ENCODE measurements around the gene G0S2.

G0S2 gene, protein sequence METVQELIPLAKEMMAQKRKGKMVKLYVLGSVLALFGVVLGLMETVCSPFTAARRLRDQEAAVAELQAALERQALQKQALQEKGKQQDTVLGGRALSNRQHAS

DNA sequence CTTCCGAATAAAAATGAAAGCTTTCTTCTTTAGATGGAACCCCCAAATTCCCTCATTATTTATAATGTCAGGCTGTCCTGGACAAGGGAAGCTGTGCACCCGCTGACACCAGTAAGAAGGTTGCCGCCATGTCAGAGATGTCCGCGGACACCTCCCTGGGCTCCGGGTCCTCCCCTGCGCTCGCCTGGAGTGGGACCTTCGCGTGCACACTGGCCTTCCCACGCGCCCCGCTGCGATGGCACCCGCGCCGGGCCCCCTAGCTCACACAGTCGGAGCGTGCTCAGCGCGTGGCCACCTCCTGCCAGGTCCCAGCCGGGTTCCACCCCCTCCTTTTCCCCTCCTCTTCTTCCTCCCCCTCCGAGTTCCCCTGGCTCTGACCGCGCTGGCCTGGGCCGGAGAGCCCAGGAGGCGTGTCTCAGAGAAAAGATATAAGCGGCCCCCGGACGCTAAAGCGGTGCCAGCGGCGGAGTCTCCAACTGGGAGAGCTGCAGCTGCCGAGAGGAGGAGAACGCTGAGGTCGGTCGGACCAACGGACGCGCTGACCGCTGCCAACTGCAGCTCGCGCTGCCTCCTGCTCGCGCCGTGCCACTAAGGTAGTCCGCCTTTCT lies at the start of gene G0S2:
Gene G0S2, plus strand, starts transcription at position 456 of the 608 bp plus-strand sequence. CDS start 273 bp downstream, outside the sequence.
- DNase-seq = peak; percentile 28 to 35

DNA sequence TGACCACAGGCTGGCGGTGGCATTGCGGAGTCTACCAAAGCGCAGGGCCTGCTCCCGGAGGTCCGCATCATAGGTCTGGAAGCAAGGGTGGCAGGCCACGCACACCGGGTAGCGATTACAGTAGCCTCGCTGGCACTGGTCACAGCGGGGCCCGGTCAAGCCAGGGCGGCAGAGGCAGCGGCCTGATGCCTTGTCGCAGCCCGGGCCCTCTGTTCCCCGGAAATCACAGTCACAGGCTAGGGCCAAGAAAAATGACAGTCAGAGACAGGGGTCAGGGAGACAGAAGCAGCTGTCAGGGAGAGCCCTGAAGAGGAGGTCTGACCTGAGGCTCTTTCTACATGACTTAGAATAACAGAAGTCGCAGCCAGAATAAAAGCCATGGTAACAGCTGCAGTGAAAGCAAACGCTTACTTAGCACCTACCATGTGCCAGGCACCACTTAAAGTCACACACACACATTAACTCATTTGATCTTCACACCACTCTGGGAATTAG lies 49.4 kb upstream of the G0S2 start:
- no peak for DNase-seq

DNA sequence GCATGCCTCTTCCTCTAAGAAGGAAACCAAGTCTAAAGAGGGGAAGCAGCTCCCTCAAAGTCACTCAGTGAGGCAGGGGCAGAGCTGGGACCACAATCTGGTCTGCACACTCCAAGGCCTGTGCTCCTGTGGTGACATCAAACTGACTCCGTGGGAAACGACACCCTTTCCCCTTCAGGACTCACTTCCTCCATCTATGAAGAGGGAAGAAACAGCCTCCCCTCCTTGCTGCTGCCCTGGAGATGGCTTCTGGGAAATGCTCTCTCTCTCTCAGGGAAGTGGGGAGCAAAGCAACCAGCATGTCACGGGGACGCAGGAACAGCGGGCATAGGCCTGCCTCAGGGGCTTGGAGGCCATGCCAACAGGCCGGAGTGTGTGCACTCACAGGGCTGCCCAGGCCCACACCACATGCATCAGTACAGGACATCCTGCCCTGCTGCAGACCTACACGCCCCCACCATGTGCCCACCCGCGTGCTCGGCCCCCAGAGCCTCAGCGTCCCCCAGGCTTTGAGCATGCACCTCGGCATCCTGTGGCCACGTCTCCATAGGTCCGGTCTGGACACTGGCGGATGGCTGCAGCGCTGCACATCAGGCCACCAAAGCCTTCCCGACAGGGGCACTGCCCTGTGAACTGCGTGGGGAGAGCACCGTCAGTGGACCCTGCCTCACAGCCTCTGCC lies 48.7 kb upstream of the G0S2 start:
- no peak for DNase-seq

DNA sequence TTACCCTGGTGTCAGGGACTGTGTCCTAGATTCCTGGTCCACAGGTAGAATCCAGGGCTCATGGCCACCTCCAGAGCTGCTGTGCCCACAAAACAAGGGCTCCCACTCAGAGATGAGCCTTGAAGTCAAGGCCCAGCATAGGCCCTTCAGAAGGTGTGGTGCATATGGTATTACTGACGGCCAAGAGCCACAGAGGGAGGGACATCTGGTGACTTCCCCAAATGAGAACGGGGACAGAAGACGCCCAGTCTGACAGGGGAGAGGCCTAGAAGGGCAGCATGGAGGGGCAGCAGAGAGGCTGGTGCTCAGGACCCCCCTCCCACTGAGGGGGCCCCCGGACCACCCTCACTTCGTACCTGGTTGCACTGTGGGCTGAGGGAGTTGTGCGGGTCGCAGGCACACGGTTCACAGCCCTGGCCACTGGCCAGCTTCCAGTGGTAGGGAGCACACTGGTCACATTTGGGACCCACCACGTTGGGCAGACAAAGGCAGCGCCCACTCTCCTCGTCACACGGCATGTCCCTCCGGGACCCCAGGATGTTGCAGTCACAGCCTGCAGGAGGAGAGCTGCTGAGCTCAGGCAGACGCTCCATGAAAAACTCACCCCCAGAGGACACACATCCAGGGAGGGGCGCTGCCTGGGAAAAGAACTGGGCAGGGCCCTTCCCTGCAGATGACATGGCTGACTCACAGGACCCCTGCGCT lies 48.0 kb upstream of the G0S2 start:
- no peak for DNase-seq

DNA sequence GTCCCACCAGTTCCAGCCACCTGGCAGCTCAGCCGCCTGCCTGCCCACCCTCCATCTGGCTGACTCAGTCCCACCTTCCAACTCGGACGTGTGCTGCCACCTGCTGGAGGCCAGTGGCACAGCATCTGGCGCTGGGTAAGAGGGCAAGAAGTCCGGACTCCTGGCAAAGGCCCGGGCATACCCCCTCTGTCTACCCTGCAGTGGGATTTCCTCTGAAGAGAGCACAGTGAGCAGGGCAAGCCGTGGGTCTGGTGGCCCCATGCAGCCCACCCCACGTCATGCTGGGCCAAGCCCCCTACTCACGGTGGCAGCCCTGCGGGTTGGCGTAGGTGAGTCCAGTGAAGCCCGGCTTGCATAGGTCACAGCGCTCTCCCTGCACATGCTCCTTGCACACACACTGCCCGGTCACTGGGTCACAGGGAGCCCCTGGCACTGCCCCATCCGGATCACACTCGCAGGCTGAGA lies 47.4 kb upstream of the G0S2 start:
- DNase-seq = peak; percentile 62 to 80

DNA sequence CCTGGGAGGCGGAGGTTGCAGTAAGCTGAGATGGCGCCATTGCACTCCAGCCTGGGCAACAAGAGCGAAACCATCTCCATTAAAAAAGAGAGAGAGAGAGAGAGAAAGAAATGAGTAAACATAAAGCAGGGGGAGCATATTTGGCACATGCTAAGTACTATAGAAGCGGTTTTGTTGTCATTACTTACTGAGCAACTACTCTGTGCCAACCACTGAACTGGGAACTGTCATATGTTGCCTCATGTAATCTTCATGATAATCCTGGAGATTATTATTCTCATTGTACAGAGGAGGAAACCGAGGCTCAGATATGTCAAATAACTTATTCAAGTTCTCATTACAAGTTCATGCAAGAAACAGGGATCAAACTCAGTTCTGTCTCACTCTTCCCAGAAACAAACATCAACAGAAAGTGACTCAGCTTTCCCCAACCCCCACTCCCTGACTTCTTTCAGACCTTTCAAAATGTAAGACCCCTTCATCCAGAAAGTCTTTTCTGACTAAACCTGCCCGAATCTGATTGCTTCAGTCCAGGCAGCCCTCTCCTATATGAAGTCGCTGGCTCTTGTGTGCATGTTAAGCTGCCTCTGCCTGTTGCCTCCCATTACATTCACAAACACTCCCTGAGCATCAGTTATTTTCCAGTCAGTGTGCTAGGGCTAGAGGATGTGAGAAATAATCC lies 46.5 kb upstream of the G0S2 start:
- no peak for DNase-seq

DNA sequence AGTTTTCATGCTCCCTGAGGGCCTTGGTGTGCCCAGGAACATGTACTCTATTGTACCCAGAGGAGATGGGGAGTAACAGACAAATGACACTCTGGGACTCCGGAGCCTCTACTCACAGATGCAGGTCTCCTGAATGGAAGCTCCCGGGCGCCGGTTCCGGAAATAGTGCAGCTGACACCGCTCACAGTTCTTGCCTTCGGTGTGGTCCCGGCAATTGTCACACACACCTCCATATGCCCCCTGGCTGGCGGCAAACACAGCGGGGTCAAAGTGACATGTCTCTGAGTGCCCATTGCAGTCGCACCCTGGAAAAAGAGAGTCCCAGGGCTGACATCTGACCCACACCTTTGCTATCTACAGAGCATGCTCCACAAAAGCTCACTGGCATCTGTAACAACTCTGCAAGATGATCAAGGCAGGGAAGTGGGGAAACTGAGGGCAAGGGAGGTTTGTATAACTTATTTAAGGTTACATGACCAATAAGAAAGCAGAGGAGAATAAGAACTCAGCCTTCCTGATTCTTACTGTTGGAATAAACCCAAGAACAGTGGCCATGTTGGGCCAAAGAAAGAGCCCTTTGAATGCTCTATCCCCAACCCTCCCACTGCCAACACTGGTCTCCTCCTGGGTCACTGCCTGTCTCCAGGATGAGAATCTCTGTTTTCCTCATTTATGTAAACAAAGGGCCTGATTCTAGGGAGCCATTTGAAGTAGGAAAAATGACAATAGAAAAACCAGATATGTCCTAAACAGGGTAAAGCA lies 45.4 kb upstream of the G0S2 start:
- DNase-seq = no peak

DNA sequence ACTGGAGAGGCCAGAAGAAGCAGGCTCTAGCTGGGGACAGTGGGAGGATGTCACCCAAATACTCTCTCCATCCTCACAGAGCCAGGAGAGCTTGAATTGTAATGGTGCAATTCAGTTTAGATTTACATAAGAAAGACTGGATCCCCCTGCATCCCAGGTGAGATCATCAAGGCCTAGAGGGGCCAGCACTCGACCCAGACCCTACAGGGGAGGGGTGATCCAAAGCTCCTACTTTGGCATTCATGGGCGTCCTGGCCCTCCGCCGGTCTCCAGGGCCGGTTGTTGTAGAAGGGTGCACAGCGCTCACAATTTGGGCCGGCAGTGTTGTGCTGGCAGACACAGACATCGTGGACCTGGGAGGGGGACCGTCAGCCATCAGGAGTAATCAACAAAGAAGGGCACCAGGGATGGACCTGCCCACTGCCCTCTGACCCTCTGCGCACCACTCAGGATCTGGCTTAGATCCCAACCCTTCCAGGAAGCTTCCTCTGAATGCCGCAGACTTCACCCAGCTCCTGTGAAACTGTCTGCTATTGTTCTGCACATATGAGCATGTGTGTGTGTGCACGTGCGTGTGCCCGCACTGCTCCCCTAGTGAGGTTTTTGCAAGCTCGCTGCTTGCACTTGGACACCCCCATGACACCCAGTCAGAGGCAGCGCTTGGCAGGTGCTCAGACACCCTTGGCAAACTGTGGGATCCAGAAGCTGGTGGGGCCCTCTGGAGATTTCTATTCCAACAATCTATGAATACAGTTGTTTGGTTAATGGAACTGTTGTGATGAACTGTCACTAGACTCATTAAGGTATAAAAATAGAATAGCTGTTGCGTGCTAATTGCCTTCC lies 44.6 kb upstream of the G0S2 start:
- no peak for DNase-seq

DNA sequence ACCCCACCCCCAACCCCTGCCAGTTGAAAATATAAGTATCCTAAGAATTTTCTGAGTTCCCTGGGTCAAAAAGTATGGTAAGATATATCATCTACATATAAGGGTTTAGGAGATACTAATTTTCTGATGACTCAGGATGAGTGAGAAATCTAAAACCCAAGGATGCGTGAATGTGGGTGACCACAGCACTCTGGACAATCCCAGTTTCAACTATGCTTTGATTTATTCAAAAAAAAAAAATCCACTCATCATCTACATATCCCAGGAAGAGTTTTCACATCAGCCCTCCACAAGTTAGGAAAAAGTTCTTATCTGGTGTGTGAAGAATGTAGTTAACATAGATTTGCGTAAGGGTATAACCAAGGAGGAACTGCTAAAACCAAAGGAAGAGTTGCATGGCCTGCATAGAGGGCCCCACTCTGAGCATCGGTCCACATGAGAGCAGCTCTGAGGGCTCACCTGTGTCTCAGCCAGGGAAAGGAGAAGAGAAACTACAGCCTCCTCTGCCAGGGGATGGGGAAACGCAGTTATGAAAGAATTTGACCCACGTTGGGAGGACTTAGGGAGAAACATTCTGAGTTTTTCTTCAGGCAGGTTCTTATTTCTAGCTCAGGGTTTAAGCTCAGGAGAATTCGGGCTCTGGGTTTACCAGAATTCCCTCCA lies 41.7 kb upstream of the G0S2 start:
- no peak for DNase-seq

DNA sequence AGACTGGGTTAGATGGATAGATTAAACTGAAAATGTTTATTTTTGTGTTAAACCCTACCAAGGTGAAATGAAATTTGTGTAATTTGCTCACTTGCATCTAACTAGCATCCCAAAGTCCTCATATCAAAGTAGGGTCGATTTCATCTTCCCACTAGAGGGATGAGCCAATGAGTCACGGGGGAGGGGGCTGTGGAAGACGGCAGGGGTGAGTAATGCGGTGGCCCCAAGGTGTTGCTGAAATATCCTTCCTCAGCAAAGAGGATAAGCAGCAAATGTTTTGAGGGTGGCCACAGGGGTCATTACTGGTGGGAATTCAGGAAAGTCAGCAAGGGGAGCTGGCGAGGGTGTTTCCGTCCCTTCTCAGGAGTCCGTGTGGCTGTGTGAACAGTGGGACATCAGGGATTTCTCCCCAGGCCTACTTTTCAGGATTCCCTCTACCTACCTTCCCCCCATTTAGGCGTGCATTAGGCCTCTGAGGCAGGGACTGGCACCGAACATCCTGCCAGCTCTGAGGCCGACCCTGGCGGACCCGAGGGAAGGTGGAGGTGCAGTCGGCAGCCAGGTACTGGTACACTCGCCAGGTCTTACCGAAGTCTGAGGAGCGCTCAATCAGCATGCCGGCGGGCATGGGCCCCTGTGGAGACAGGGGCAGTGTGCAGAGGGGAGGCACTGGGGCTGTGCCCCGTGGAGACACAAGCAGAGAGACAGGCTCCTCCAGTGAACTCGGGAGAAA lies 41.0 kb upstream of the G0S2 start:
- DNase-seq = no peak

DNA sequence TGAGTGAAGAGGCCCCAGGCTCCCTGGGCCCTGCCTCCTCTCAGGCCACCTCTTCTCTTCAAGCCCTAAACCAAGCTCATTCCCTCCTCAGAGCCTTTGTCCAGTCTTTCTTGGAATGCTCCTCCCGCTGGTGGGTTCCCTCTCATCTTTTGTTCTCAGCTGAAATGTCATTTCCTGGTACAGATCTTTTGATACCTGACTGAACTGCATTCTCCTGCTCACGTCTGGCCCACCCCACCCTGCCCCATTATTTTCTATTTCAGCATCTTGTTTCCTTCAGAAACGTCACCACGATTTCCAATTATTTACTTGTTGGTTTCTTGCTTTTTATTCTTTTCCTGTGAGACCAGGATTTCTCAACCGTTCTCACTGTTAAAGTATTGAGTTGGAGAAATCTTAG lies 39.4 kb upstream of the G0S2 start:
- no peak for DNase-seq

DNA sequence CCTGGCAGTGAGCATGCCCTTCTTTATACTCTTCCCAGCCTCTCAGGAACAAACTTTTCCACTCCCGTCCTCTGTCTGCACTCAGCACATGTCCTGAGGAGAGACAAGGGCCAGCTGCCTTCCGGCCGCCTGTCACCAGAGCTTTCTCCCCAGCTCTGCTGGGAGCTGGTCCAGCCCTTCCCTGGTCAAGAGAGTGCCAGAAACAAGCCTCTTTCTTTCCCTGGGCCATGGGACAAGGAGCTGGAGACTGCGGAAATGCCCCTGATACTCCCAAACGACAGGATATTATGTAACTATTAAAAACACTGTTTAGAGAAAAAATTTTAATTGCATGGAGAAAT lies 33.4 kb upstream of the G0S2 start:
- DNase-seq = no peak

DNA sequence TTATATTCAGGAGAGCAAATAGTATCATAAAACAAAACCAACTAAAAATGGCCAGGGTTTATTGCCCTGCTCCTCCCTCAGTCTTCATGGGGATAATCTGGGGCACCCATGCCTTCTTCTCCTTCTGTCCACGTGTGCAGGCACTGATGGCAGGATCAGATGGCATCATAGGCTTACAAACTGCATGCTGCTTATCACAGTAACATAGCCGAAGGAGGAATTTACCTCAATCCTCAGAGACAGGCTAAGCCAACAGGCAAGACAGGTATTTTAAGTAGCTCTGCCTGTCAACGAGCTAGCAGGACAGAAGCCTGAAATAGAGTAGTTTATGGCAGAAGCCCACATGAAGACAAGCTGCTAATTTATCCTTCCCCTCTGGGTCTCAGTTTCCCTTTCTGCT lies 32.4 kb upstream of the G0S2 start:
- DNase-seq = no peak

DNA sequence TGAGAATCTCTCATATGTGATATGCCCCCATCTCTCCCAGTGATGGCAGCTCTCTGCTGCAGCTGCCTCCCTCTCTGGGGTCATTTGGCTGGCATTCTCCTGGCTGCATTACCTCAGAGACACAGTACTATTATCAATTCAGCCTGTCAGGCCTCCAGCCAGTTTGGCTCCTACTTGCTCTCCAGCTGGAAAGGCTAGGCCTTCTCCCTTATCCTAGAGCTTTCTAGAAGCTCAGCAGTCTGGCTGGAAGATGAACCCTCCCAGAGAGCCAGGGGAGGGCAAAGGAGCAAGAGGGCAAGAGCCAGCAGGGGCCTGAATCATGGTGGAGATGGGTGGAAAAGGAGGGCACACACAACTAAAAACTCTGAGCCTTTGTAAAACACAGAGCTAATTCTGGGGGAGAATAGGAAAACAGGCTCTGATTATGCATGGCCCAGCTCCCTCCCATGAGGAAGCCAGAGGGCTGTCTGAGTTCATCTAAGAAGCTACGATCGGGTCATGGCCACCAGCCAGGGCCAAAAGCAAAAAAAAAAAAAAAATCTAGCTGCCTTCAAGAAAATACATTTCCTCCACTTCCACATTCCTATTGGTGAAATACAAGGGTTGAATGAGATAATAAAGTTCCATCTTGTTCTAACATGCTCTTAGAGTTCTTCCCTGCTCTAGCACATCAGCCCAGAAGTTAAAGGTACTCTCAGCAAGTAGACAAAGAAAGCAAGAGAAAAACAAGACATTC lies 31.8 kb upstream of the G0S2 start:
- no peak for DNase-seq

DNA sequence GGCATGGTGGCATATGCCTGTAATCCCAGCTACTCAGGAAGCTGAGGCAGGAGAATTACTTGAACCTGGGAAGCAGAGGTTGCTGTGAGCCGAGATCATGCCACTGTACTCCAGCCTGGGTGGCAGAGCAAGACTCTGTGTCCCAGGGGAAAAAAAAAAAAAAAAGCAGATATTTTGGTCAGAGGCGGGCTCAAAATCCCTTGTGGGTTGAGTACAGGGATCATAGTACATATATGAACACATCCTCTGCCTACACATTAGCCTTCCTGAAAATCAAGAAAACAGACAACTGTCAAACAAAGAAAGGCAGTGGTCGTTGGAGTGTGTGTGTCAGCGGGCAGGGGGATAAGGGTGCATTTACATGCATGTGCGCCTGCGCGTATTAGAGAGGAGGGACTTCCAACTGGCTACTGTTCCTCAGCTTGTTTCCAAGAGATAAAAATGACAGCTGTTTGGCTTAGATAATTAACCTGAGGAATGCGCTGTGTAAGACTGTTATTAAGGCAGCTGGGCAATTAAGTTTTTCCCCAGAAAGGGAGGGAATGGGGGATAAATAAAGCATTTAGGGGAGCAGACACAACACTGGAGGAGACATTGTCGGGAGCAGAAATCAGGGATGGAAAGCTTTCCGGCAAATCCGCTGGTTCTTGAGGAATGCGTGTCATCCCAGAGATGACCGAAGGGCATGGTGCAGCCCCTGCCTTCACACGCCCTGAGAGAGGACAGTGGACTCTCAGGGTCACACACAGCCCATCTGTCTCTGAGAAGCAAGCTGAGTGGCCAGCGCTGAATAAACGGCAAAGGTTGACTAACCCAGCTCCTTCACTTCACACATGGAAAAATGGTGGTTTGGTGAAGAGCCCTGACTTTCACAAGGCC lies 29.4 kb upstream of the G0S2 start:
- no peak for DNase-seq

DNA sequence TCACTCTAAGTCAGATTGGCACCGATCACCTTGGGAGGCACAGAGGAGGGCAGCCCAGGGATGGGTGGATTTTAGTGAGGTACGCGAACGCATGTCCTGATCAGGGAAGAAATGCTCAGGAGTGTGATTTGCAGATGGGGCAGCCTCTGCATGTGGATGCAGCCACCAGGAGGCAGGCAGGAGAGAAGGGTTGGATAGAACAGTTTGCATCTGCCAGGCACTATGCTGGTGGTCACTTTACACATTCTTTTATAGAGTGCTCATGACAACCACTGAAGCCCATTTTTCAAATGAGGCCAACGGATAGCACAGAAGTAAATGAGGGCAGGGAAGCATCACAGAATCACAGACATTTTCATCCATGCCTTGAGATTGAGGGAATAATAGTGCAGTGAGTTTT lies 28.7 kb upstream of the G0S2 start:
- DNase-seq = no peak

DNA sequence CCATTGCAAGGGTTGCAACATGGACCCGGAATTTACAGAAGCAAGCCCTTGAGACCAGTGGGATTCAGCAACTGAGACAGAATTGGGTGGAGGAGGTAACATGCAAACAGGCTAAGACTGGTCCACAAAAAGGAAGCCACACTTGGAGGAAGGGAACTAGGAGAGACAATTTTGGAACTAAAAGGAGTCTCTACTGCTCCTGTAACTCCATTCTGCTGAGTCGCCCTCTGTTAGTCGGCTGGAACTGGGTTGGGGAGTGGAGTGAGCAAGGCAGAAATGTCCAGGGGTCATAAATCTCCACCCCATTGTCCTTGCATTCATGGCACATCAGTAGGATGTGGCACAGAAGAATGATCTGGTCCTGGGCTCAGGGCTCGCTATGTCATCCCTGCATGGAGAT lies 28.1 kb upstream of the G0S2 start:
- no peak for DNase-seq

DNA sequence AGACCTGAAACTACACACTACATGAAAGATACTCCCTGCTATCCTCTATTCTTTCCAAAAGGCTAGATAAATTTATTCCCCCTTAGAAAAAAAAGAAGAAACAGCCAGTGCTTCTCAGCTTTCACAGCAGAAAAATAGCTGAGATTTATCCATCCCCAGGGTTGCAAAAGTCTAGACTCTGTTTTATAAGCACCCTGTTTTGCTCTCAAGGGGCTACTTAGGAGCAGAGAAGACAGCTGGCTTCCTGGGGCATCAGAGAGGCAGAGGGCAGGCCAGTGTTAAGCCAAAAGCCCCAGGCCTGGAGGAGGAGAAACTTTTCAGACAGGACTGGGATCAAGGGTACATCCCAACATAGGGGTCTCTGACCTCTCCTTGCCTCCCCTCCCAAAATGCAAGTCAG lies 26.9 kb upstream of the G0S2 start:
- no peak for DNase-seq

All from activated CD4-positive, alpha-beta T cell treated with anti-CD3 and anti-CD28 coated beads for 4 hours (primary cell).